K562 (cell line): ENCODE results near the gene AKR1A1. TPM values are rescaled to one million over a fixed set of nuclear protein-coding genes. Genes with fewer than 3 reads are reported as not detected.

Experiments
- polyA plus RNA-seq, 8 experiments: library from polyadenylated mRNA; depleted of rRNA in 4 of 8; stranded (reverse) in 5 of 8; unstranded in 3 of 8; fragments of >200 nt; fragmentation: Nextera tagmentation in 2 of 8; fragmentation: Illumina TruSeq in 1 of 8; extraction: Ambion mirVana in 2 of 8; extraction: Trizol in 1 of 8; gene quantifications; 2 replicates each; pipeline versions ENCODE4 v1.2.1 to v1.2.3, GENCODE V29; 2011 to 2014; ENCODE audit warnings: inconsistent platforms in 1 of 8, missing spikeins in 1 of 8
- total RNA-seq, 7 experiments: library from RNA; depleted of rRNA in 6 of 7; stranded (reverse); fragments of >200 nt in 6 of 7; fragmentation: Illumina TruSeq in 2 of 7; extraction: Trizol in 2 of 7; gene quantifications; 2 replicates each; pipeline versions ENCODE4 v1.2.1 to v1.2.3, GENCODE V29; 2011 to 2021; ENCODE audit warnings: low replicate concordance in 1 of 7
- TF ChIP-seq, protein P1 (sequence below): fragments of 200-600 bp; sonication (generic); IDR thresholded peaks from one replicate; pipeline ENCODE4 v1.6.1; 2012; ENCODE audit warnings: mild to moderate bottlenecking, low read depth, low read length, inconsistent platforms

AKR1A1 gene
- total and polyA plus RNA-seq, 9 of the 15 experiments (the other 6 are each of a cell fraction or from before 2014, with no cell fraction given) = 68.6 to 211 (median 132) TPM

DNA sequence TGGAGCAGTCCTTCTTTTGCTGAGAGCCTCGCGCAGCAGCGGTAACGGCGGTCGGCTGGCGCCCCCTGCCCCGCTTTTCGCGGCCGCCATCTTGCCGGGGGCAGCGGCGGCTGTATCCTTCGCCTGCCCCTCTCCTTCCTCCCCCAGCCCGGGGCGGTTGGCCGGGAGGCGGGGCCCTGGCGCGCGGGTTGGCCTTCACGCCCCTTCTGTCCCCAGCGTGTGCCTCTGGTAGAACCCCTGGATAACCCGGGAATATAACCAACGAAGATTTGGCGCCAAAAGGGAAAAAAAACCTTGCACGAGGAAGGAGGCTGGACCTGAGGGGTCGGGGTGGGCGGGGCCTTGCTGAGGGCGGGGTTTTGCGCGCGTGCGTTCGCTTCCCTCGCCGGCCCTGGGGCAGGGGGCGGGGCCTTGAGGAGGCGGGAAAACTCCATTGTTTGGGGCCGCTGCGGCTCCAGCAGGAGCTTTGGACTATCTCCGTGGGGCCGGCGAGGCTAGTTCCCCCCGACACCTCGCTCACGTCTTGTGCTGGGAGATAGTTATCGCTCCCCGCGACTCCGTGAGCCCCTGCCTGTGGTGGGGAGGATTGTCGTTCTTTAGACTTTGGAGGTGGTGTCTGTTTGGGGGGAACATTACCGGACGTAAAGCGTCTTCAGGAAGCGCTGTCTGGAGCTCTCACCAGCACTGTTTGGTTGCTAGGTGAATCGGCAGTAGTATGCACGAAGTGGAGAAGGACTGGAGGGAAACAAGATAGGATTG, 33.9 kb downstream of the AKR1A1 start (continued):
- TF ChIP-seq, protein P1, sequence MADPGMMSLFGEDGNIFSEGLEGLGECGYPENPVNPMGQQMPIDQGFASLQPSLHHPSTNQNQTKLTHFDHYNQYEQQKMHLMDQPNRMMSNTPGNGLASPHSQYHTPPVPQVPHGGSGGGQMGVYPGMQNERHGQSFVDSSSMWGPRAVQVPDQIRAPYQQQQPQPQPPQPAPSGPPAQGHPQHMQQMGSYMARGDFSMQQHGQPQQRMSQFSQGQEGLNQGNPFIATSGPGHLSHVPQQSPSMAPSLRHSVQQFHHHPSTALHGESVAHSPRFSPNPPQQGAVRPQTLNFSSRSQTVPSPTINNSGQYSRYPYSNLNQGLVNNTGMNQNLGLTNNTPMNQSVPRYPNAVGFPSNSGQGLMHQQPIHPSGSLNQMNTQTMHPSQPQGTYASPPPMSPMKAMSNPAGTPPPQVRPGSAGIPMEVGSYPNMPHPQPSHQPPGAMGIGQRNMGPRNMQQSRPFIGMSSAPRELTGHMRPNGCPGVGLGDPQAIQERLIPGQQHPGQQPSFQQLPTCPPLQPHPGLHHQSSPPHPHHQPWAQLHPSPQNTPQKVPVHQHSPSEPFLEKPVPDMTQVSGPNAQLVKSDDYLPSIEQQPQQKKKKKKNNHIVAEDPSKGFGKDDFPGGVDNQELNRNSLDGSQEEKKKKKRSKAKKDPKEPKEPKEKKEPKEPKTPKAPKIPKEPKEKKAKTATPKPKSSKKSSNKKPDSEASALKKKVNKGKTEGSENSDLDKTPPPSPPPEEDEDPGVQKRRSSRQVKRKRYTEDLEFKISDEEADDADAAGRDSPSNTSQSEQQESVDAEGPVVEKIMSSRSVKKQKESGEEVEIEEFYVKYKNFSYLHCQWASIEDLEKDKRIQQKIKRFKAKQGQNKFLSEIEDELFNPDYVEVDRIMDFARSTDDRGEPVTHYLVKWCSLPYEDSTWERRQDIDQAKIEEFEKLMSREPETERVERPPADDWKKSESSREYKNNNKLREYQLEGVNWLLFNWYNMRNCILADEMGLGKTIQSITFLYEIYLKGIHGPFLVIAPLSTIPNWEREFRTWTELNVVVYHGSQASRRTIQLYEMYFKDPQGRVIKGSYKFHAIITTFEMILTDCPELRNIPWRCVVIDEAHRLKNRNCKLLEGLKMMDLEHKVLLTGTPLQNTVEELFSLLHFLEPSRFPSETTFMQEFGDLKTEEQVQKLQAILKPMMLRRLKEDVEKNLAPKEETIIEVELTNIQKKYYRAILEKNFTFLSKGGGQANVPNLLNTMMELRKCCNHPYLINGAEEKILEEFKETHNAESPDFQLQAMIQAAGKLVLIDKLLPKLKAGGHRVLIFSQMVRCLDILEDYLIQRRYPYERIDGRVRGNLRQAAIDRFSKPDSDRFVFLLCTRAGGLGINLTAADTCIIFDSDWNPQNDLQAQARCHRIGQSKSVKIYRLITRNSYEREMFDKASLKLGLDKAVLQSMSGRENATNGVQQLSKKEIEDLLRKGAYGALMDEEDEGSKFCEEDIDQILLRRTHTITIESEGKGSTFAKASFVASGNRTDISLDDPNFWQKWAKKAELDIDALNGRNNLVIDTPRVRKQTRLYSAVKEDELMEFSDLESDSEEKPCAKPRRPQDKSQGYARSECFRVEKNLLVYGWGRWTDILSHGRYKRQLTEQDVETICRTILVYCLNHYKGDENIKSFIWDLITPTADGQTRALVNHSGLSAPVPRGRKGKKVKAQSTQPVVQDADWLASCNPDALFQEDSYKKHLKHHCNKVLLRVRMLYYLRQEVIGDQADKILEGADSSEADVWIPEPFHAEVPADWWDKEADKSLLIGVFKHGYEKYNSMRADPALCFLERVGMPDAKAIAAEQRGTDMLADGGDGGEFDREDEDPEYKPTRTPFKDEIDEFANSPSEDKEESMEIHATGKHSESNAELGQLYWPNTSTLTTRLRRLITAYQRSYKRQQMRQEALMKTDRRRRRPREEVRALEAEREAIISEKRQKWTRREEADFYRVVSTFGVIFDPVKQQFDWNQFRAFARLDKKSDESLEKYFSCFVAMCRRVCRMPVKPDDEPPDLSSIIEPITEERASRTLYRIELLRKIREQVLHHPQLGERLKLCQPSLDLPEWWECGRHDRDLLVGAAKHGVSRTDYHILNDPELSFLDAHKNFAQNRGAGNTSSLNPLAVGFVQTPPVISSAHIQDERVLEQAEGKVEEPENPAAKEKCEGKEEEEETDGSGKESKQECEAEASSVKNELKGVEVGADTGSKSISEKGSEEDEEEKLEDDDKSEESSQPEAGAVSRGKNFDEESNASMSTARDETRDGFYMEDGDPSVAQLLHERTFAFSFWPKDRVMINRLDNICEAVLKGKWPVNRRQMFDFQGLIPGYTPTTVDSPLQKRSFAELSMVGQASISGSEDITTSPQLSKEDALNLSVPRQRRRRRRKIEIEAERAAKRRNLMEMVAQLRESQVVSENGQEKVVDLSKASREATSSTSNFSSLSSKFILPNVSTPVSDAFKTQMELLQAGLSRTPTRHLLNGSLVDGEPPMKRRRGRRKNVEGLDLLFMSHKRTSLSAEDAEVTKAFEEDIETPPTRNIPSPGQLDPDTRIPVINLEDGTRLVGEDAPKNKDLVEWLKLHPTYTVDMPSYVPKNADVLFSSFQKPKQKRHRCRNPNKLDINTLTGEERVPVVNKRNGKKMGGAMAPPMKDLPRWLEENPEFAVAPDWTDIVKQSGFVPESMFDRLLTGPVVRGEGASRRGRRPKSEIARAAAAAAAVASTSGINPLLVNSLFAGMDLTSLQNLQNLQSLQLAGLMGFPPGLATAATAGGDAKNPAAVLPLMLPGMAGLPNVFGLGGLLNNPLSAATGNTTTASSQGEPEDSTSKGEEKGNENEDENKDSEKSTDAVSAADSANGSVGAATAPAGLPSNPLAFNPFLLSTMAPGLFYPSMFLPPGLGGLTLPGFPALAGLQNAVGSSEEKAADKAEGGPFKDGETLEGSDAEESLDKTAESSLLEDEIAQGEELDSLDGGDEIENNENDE = no peak
